ENCODE measurements around the gene GAREM2.

Gene GAREM2

DNA sequence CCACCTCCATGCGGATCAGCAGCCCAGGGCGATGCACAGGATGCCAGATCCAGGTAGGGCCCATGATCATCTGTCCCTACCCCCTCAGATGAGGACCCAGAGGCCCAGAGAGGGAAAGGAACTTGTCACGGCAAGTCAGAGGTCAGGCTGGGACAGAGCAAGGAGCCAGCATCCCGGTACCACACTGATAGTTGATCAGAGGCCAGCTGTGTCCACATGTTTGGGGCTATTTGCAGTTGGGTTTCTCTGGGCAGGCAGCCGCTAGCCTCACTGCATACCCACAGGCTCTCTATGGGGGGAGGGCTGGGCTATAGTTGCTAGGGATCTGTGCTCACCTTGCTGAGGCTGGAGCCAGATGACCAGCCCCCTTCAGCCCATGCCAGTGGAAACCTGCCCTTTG lies 9.6 kb downstream of the GAREM2 start:
- H4K8ac ChIP-seq (ENCODE audit: low read depth, low read length): no peak overlapping the region
- H2BK12ac ChIP-seq (ENCODE audit: low read length): no peak overlapping the region
- H3K18ac ChIP-seq (ENCODE audit: low read length): no peak overlapping the region
- H2AFZ ChIP-seq (ENCODE audit: insufficient read depth, low read length, poor library complexity): no peak overlapping the region
- H3K4ac ChIP-seq (ENCODE audit: low read depth, low read length): no peak overlapping the region
- H4K91ac ChIP-seq (ENCODE audit: low read depth, low read length): no peak overlapping the region
- no peak overlapping the region for H3K4me3 ChIP-seq (ENCODE audit: low read depth, low read length)
- H3K4me1 ChIP-seq (ENCODE audit: control insufficient read depth in 1 of 2, insufficient read depth in 2 of 2, low read length in 2 of 2): peaks cover 4 to 12% of the 10 kb centered on the region in 2 experiments
- H3K14ac ChIP-seq (ENCODE audit: low read length): no peak overlapping the region
- no peak overlapping the region for H2BK120ac ChIP-seq (ENCODE audit: insufficient read depth, low read length, poor library complexity)
- no peak overlapping the region for H3K27ac ChIP-seq (ENCODE audit: low read depth, low read length)
- no peak overlapping the region for H2BK5ac ChIP-seq (ENCODE audit: low read depth, low read length, poor library complexity)
- no peak for DNase-seq
- H3K27me3 ChIP-seq (ENCODE audit: insufficient read depth, low read length): peaks cover 2% of the 10 kb centered on the region
- no CpG with 5 or more reads among the region's 5 CpGs for WGBS (ENCODE audit: extremely low coverage, insufficient coverage, insufficient read length)
- no peak overlapping the region for H2AK5ac ChIP-seq (ENCODE audit: low read length)
- no peak overlapping the region for H3K4me2 ChIP-seq (ENCODE audit: low read length)
- H3K79me1 ChIP-seq (ENCODE audit: low read length): peaks cover 4% of the 10 kb centered on the region
- no peak overlapping the region for H3K9ac ChIP-seq (ENCODE audit: low read length)
- no peaks in the 10 kb centered on the region for H3K9me3 ChIP-seq (ENCODE audit: insufficient read depth, low read depth, low read length)
- peaks cover 1% of the 10 kb centered on the region for H3K79me2 ChIP-seq (ENCODE audit: control insufficient read depth, insufficient read depth, low read length, poor library complexity)
- H3K23ac ChIP-seq (ENCODE audit: low read length): no peak overlapping the region
- no peak overlapping the region for H4K12ac ChIP-seq (ENCODE audit: low read depth, low read length)
- no peaks in the 10 kb centered on the region for H3K36me3 ChIP-seq (ENCODE audit: control insufficient read depth in 1 of 2, insufficient read depth in 2 of 2, low read length in 2 of 2)

DNA sequence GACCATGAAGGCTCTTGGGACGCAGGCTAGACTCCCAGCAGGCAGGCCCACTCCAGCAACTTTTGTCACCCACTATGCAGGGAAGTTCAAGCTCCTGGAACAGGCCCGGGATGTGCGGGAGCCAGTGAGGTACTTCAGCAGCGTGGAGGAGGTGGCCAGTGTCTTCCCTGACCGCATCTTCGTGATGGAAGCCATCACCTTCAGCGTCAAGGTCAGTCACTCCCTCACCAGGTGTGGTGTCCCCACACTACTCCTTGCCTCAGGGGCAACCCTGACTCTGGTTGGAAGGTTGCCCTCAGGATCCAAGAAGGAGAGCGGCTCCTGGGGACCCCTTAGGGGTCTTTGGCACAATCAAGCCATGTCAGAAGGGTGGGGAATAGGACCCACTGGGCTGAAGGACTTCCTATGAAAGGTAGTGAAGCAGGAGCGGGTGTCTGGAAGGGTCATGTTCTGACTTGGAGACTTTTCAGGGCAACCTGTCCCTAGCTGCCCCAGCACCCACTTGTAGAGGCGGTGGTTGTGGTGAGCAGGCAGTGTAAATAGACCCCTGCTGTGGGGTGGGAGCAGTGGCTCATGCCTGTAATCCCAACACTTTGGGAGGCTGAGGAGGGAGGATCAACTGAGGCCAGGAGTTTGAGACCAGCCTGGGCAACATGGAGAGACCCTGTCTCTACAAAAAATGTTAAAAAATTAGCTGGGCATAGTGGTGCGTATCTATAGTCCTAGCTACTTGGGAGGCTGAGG lies 10.2 kb downstream of the GAREM2 start:
- no peak overlapping the region for H2BK5ac ChIP-seq (ENCODE audit: low read depth, low read length, poor library complexity)
- no peak for DNase-seq
- H4K12ac ChIP-seq (ENCODE audit: low read depth, low read length): no peak overlapping the region
- peaks cover 2% of the 10 kb centered on the region for H3K27me3 ChIP-seq (ENCODE audit: insufficient read depth, low read length)
- no CpG with 5 or more reads among the region's 11 CpGs for WGBS (ENCODE audit: extremely low coverage, insufficient coverage, insufficient read length)
- H3K79me1 ChIP-seq (ENCODE audit: low read length): peaks cover 4% of the 10 kb centered on the region
- H3K4ac ChIP-seq (ENCODE audit: low read depth, low read length): no peak overlapping the region
- no peak overlapping the region for H4K91ac ChIP-seq (ENCODE audit: low read depth, low read length)
- H3K79me2 ChIP-seq (ENCODE audit: control insufficient read depth, insufficient read depth, low read length, poor library complexity): peaks cover 1% of the 10 kb centered on the region
- H2AK5ac ChIP-seq (ENCODE audit: low read length): no peak overlapping the region
- no peak overlapping the region for H2BK120ac ChIP-seq (ENCODE audit: insufficient read depth, low read length, poor library complexity)
- no peak overlapping the region for H2BK12ac ChIP-seq (ENCODE audit: low read length)
- no peak overlapping the region for H3K18ac ChIP-seq (ENCODE audit: low read length)
- H3K9me3 ChIP-seq (ENCODE audit: insufficient read depth, low read depth, low read length): no peaks in the 10 kb centered on the region
- H3K9ac ChIP-seq (ENCODE audit: low read length): no peak overlapping the region
- no peak overlapping the region for H3K4me2 ChIP-seq (ENCODE audit: low read length)
- H2AFZ ChIP-seq (ENCODE audit: insufficient read depth, low read length, poor library complexity): no peak overlapping the region
- no peak overlapping the region for H3K4me3 ChIP-seq (ENCODE audit: low read depth, low read length)
- H3K4me1 ChIP-seq (ENCODE audit: control insufficient read depth in 1 of 2, insufficient read depth in 2 of 2, low read length in 2 of 2): peaks cover 4 to 12% of the 10 kb centered on the region in 2 experiments
- no peaks in the 10 kb centered on the region for H3K36me3 ChIP-seq (ENCODE audit: control insufficient read depth in 1 of 2, insufficient read depth in 2 of 2, low read length in 2 of 2)
- no peak overlapping the region for H3K27ac ChIP-seq (ENCODE audit: low read depth, low read length)
- no peak overlapping the region for H4K8ac ChIP-seq (ENCODE audit: low read depth, low read length)
- no peak overlapping the region for H3K14ac ChIP-seq (ENCODE audit: low read length)
- no peak overlapping the region for H3K23ac ChIP-seq (ENCODE audit: low read length)

DNA sequence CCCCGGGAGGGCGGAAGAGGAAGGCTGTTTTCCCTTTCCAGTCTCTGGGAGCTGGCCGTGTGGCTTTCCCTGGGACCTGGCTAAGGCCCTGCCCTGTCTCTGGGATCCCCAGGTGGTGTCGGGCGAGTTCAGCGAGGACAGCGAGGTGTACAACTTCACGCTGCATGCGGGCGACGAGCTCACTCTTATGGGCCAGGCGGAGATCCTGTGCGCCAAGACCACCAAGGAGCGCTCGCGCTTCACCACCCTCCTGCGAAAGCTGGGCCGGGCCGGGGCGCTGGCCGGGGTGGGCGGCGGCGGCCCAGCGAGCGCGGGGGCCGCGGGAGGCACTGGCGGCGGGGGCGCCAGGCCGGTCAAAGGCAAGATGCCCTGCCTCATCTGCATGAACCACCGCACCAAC lies 11.2 kb downstream of the GAREM2 start:
- Histone ChIP-seq H2AFZ (ENCODE audit: insufficient read depth, low read length, poor library complexity) (peak overlapping the region; percentile 35), H2AK5ac (ENCODE audit: low read length) (no peak overlapping the region), H3K9ac (ENCODE audit: low read length) (no peak overlapping the region), H3K14ac (ENCODE audit: low read length) (no peak overlapping the region), H2BK5ac (ENCODE audit: low read depth, low read length, poor library complexity) (no peak overlapping the region), H3K27me3 (ENCODE audit: insufficient read depth, low read length) (peaks cover 2% of the 10 kb centered on the region), H3K36me3 (ENCODE audit: control insufficient read depth in 1 of 2, insufficient read depth in 2 of 2, low read length in 2 of 2) (no peaks in the 10 kb centered on the region), H4K12ac (ENCODE audit: low read depth, low read length) (peak overlapping the region; percentile 65), H3K9me3 (ENCODE audit: insufficient read depth, low read depth, low read length) (no peaks in the 10 kb centered on the region), H2BK12ac (ENCODE audit: low read length) (no peak overlapping the region), H3K4me1 (ENCODE audit: control insufficient read depth in 1 of 2, insufficient read depth in 2 of 2, low read length in 2 of 2) (peaks cover 4 to 10% of the 10 kb centered on the region in 2 experiments), H4K8ac (ENCODE audit: low read depth, low read length) (peak overlapping the region; percentile 69), H2BK120ac (ENCODE audit: insufficient read depth, low read length, poor library complexity) (no peak overlapping the region), H3K18ac (ENCODE audit: low read length) (peak overlapping the region; percentile 39), H3K4ac (ENCODE audit: low read depth, low read length) (no peak overlapping the region), H3K79me1 (ENCODE audit: low read length) (peaks cover 4% of the 10 kb centered on the region), H4K91ac (ENCODE audit: low read depth, low read length) (peak overlapping the region; percentile 13), H3K23ac (ENCODE audit: low read length) (no peak overlapping the region), H3K79me2 (ENCODE audit: control insufficient read depth, insufficient read depth, low read length, poor library complexity) (peaks cover 1% of the 10 kb centered on the region), H3K4me3 (ENCODE audit: low read depth, low read length) (peak overlapping the region; percentile 67), H3K27ac (ENCODE audit: low read depth, low read length) (no peak overlapping the region), H3K4me2 (ENCODE audit: low read length) (peak overlapping the region; percentile 76)
- no CpG with 5 or more reads among the region's 34 CpGs for WGBS (ENCODE audit: extremely low coverage, insufficient coverage, insufficient read length)
- no peak for DNase-seq

DNA sequence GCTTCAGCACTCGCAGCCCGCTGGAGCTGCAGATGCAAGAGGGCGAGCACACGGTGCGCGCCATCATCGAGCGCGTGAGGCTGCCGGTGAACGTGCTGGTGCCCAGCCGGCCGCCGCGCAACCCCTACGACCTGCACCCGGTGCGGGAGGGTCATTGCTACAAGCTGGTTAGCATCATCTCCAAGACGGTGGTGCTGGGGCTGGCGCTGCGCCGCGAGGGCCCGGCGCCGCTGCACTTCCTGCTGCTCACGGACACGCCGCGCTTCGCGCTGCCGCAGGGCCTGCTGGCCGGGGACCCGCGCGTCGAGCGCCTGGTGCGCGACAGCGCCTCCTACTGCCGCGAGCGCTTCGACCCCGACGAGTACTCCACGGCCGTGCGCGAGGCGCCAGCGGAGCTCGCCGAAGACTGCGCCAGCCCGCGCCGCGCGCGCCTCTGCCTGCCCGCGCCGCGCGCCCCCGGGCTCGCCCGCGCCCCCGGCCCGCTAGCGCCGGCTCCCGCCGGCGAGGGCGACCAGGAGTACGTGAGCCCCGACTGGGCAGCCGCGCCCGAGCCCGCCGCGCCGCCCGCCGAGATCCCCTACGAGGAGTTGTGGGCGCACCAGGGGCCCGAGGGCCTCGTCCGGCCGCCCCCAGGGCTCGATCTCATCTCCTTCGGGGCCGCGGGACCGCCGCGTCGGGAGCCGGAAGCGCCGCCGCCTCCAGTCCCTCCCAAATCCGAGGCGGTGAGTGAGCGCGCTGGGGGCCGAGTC lies 11.8 kb downstream of the GAREM2 start:
- Histone ChIP-seq H3K79me2 (ENCODE audit: control insufficient read depth, insufficient read depth, low read length, poor library complexity) (peaks cover 1% of the 10 kb centered on the region), H4K91ac (ENCODE audit: low read depth, low read length) (peak overlapping the region; percentile 61), H2BK12ac (ENCODE audit: low read length) (peak overlapping the region; percentile 45), H3K36me3 (ENCODE audit: control insufficient read depth in 1 of 2, insufficient read depth in 2 of 2, low read length in 2 of 2) (no peaks in the 10 kb centered on the region), H3K9me3 (ENCODE audit: insufficient read depth, low read depth, low read length) (no peaks in the 10 kb centered on the region), H3K4ac (ENCODE audit: low read depth, low read length) (peak overlapping the region; percentile 16), H3K4me2 (ENCODE audit: low read length) (peak overlapping the region; percentile 76), H3K18ac (ENCODE audit: low read length) (peak overlapping the region; percentile 70), H3K4me1 (ENCODE audit: control insufficient read depth in 1 of 2, insufficient read depth in 2 of 2, low read length in 2 of 2) (peaks cover 4 to 5% of the 10 kb centered on the region in 2 experiments), H2BK120ac (ENCODE audit: insufficient read depth, low read length, poor library complexity) (peak overlapping the region; percentile 60), H3K9ac (ENCODE audit: low read length) (no peak overlapping the region), H4K12ac (ENCODE audit: low read depth, low read length) (peak overlapping the region; percentile 90), H2BK5ac (ENCODE audit: low read depth, low read length, poor library complexity) (peak overlapping the region; percentile 9), H3K14ac (ENCODE audit: low read length) (peak overlapping the region; percentile 77), H3K27ac (ENCODE audit: low read depth, low read length) (no peak overlapping the region), H4K8ac (ENCODE audit: low read depth, low read length) (peak overlapping the region; percentile 88), H2AFZ (ENCODE audit: insufficient read depth, low read length, poor library complexity) (peak overlapping the region; percentile 56), H3K79me1 (ENCODE audit: low read length) (peaks cover 4% of the 10 kb centered on the region), H3K27me3 (ENCODE audit: insufficient read depth, low read length) (peaks cover 2% of the 10 kb centered on the region), H3K4me3 (ENCODE audit: low read depth, low read length) (peak overlapping the region; percentile 69), H2AK5ac (ENCODE audit: low read length) (no peak overlapping the region), H3K23ac (ENCODE audit: low read length) (no peak overlapping the region)
- peak; percentile 37 to 80 for DNase-seq
- no CpG with 5 or more reads among the region's 114 CpGs for WGBS (ENCODE audit: extremely low coverage, insufficient coverage, insufficient read length)

Data from trophoblast cell (in vitro differentiated cells and primary cell).